Measurements from ENCODE around the gene TIMM13.

TIMM13 gene

GRCh38 chr19:2454962-2455850 lies 27.8 kb upstream of the TIMM13 start:
- no peak for DNase-seq (ENCODE audit: low read depth in 2 of 2)

GRCh38 chr19:2454199-2454961 lies 27.0 kb upstream of the TIMM13 start:
- DNase-seq (ENCODE audit: low read depth in 2 of 2): no peak

- DNase-seq (ENCODE audit: low read depth in 2 of 2): no peak
These were observed 26.1 kb upstream of the TIMM13 start for GRCh38 chr19:2453431-2454025.

- DNase-seq (ENCODE audit: low read depth in 2 of 2): no peak
These were observed 24.4 kb upstream of the TIMM13 start for GRCh38 chr19:2451741-2452140.

- DNase-seq (ENCODE audit: low read depth in 2 of 2): no peak
These were observed 23.8 kb upstream of the TIMM13 start for GRCh38 chr19:2451138-2451537.

GRCh38 chr19:2449019-2449418 lies 21.6 kb upstream of the TIMM13 start:
- DNase-seq (ENCODE audit: low read depth in 2 of 2): no peak

GRCh38 chr19:2446381-2446780 lies 19.0 kb upstream of the TIMM13 start:
- DNase-seq (ENCODE audit: low read depth in 2 of 2): no peak

GRCh38 chr19:2444251-2445002 lies 17.0 kb upstream of the TIMM13 start:
- no peak for DNase-seq (ENCODE audit: low read depth in 2 of 2)

- no peak for DNase-seq (ENCODE audit: low read depth in 2 of 2)
These were observed 16.4 kb upstream of the TIMM13 start for GRCh38 chr19:2443785-2444182.

- DNase-seq (ENCODE audit: low read depth in 2 of 2): no peak
These were observed 15.9 kb upstream of the TIMM13 start for GRCh38 chr19:2443116-2443784.

- DNase-seq (ENCODE audit: low read depth in 2 of 2): no peak
These were observed 13.8 kb upstream of the TIMM13 start for GRCh38 chr19:2441096-2441752.

GRCh38 chr19:2440515-2440914 lies 13.1 kb upstream of the TIMM13 start:
- DNase-seq (ENCODE audit: low read depth in 2 of 2): no peak

- DNase-seq (ENCODE audit: low read depth in 2 of 2): no peak
These were observed 10.8 kb upstream of the TIMM13 start for GRCh38 chr19:2438178-2438577.

GRCh38 chr19:2436926-2437325 lies 9.5 kb upstream of the TIMM13 start:
- DNase-seq (ENCODE audit: low read depth in 2 of 2): no peak

GRCh38 chr19:2436384-2436783 lies 9.0 kb upstream of the TIMM13 start:
- no peak for DNase-seq (ENCODE audit: low read depth in 2 of 2)

- no peak for DNase-seq (ENCODE audit: low read depth in 2 of 2)
These were observed 7.4 kb upstream of the TIMM13 start for GRCh38 chr19:2434721-2435265.

- no peak for DNase-seq (ENCODE audit: low read depth in 2 of 2)
These were observed 6.9 kb upstream of the TIMM13 start for GRCh38 chr19:2434267-2434666.

GRCh38 chr19:2433854-2434253 lies 6.5 kb upstream of the TIMM13 start:
- DNase-seq (ENCODE audit: low read depth in 2 of 2): no peak

GRCh38 chr19:2432131-2432848 lies 4.9 kb upstream of the TIMM13 start:
- DNase-seq (ENCODE audit: low read depth in 2 of 2): no peak
